ENCODE results near the gene MXI1.
A peak's percentile ranks its signal among the peaks of the same experiment; 100 is the strongest.

MXI1 gene

GRCh38 chr10:110210674-110211464, 3.5 kb downstream of the MXI1 start:
- CTCF ChIA-PET = interaction anchor here (0.6 to 2.7 kb wide), 4 partner anchors 68 to 399 kb away, joined by 3 to 9 read pairs (median 3); no protein-coding TSS in a partner anchor
- DNase-seq (ENCODE audit: extremely low spot score) = peak; percentile 99
- POLR2A ChIA-PET = interaction anchor here (0.6 to 5.8 kb wide), 12 partner anchors 11 to 229 kb away, joined by 3 to 83 read pairs (median 4); partner anchors contain the start of gene SMNDC1
- no peak for TF ChIP-seq PKNOX1 (IDR thresholded peaks at IDR 0.05)
- TF ChIP-seq CTBP1 (IDR thresholded peaks at IDR 0.05; ENCODE audit: borderline replicate concordance) = peak; percentile 47; the same call in 1 of the 2 replicates
- TF ChIP-seq TARDBP (IDR thresholded peaks at IDR 0.05) = 0 out of 2 replicates have a peak, but pooled peaks have one; percentile 62
- TF ChIP-seq NFRKB (IDR thresholded peaks at IDR 0.05) = no peak
- no peak for TF ChIP-seq LEF1 (IDR thresholded peaks at IDR 0.05; ENCODE audit: borderline replicate concordance)
- TF ChIP-seq ELF4 (IDR thresholded peaks at IDR 0.05) = no peak
- no peak for TF ChIP-seq FOXM1 (IDR thresholded peaks at IDR 0.05; ENCODE audit: borderline replicate concordance)
- TF ChIP-seq ZNF384 (IDR thresholded peaks at IDR 0.05) = no peak
- peak; percentile 31; the same call in 1 of the 2 replicates for TF ChIP-seq ARNT (IDR thresholded peaks at IDR 0.05)
- TF ChIP-seq L3MBTL2 (conservative IDR thresholded peaks at IDR 0.05) = peak; percentile 44
- no peak for TF ChIP-seq FOXK2 (IDR thresholded peaks at IDR 0.05)

GRCh38 chr10:110211465-110211843, 4.0 kb downstream of the MXI1 start:
- DNase-seq (ENCODE audit: extremely low spot score) = no peak
- ChIA-PET POLR2A (interaction anchor here (0.8 to 5.8 kb wide), 7 partner anchors 10 to 230 kb away, joined by 3 to 83 read pairs (median 6); partner anchors contain the start of gene SMNDC1), CTCF (interaction anchor here (1.5 to 2.7 kb wide), 2 partner anchors 10 to 73 kb away, joined by 5 to 9 read pairs; no protein-coding TSS in a partner anchor)
- TF ChIP-seq FOXM1 (IDR thresholded peaks at IDR 0.05; ENCODE audit: borderline replicate concordance) (no peak), ELF4 (IDR thresholded peaks at IDR 0.05) (no peak), LEF1 (IDR thresholded peaks at IDR 0.05; ENCODE audit: borderline replicate concordance) (no peak)

GRCh38 chr10:110212119-110213006, 5.0 kb downstream of the MXI1 start:
- ChIA-PET CTCF (interaction anchor here (1.5 to 2.7 kb wide), 2 partner anchors 9 to 74 kb away, joined by 5 to 9 read pairs; no protein-coding TSS in a partner anchor), POLR2A (interaction anchor here (5.8 kb wide), 1 partner anchor 9 kb away, joined by 83 read pairs; no protein-coding TSS in a partner anchor)
- no peak for TF ChIP-seq FOXM1 (IDR thresholded peaks at IDR 0.05; ENCODE audit: borderline replicate concordance)
- TF ChIP-seq TARDBP (IDR thresholded peaks at IDR 0.05) = no peak
- TF ChIP-seq ZNF384 (IDR thresholded peaks at IDR 0.05) = no peak
- TF ChIP-seq NFRKB (IDR thresholded peaks at IDR 0.05) = no peak
- TF ChIP-seq SP1 (IDR thresholded peaks at IDR 0.05) = no peak
- no peak for TF ChIP-seq FOXA1 (IDR thresholded peaks at IDR 0.05)
- TF ChIP-seq HDGF (IDR thresholded peaks at IDR 0.05; ENCODE audit: borderline replicate concordance) = no peak
- no peak for TF ChIP-seq FOXK2 (IDR thresholded peaks at IDR 0.05)
- no peak for TF ChIP-seq LEF1 (IDR thresholded peaks at IDR 0.05; ENCODE audit: borderline replicate concordance)
- DNase-seq (ENCODE audit: extremely low spot score) = no peak

GRCh38 chr10:110214371-110214826, 7.0 kb downstream of the MXI1 start:
- POLR2A ChIA-PET = no interaction called here
- CTCF ChIA-PET = no interaction called here
- TF ChIP-seq L3MBTL2 (conservative IDR thresholded peaks at IDR 0.05) (no peak), CTBP1 (IDR thresholded peaks at IDR 0.05; ENCODE audit: borderline replicate concordance) (no peak), FOXM1 (IDR thresholded peaks at IDR 0.05; ENCODE audit: borderline replicate concordance) (no peak), FOXK2 (IDR thresholded peaks at IDR 0.05) (no peak), HDGF (IDR thresholded peaks at IDR 0.05; ENCODE audit: borderline replicate concordance) (no peak), ELF4 (IDR thresholded peaks at IDR 0.05) (no peak), LEF1 (IDR thresholded peaks at IDR 0.05; ENCODE audit: borderline replicate concordance) (no peak), SP1 (IDR thresholded peaks at IDR 0.05) (no peak)
- no peak for DNase-seq (ENCODE audit: extremely low spot score)

GRCh38 chr10:110215286-110216170, 8.1 kb downstream of the MXI1 start:
- DNase-seq (ENCODE audit: extremely low spot score) = no peak
- ChIA-PET CTCF (no interaction called here), POLR2A (no interaction called here)
- TF ChIP-seq SUZ12 (IDR thresholded peaks at IDR 0.05) (no peak), SP1 (IDR thresholded peaks at IDR 0.05) (no peak), ZNF384 (IDR thresholded peaks at IDR 0.05) (no peak), L3MBTL2 (conservative IDR thresholded peaks at IDR 0.05) (no peak), PKNOX1 (IDR thresholded peaks at IDR 0.05) (no peak), TARDBP (IDR thresholded peaks at IDR 0.05) (no peak), FOXM1 (IDR thresholded peaks at IDR 0.05; ENCODE audit: borderline replicate concordance) (no peak), FOXK2 (IDR thresholded peaks at IDR 0.05) (no peak), CTBP1 (IDR thresholded peaks at IDR 0.05; ENCODE audit: borderline replicate concordance) (no peak), BHLHE40 (IDR thresholded peaks at IDR 0.05; ENCODE audit: borderline replicate concordance) (no peak), NFRKB (IDR thresholded peaks at IDR 0.05) (no peak), ARNT (IDR thresholded peaks at IDR 0.05) (no peak), HDGF (IDR thresholded peaks at IDR 0.05; ENCODE audit: borderline replicate concordance) (no peak)
